ENCODE data around the gene CD40LG. TPM values are rescaled to one million over a fixed set of nuclear protein-coding genes. Genes with fewer than 3 reads are reported as not detected.

The CD40LG gene
- total RNA-seq, 6 donors from 2014 or later: 0.60 to 1.1 (median 0.70) TPM; not detected in 2

- Histone ChIP-seq H3K27ac (no peak overlapping the region), H3K4me3 (no peak overlapping the region), H3K4me1 (no peaks in the 10 kb centered on the region), H3K36me3 (peaks cover 0 to 54% (median 4%) of the 10 kb centered on the region in 4 donors), H3K9me3 (peaks cover 0 to 7% (median 0%) of the 10 kb centered on the region in 4 donors), H3K27me3 (no peaks in the 10 kb centered on the region)
- TF ChIP-seq EP300 (IDR thresholded peaks at IDR 0.05) (no peak), POLR2A (IDR thresholded peaks at IDR 0.05) (no peak)
- TF ChIP-seq, protein P1, sequence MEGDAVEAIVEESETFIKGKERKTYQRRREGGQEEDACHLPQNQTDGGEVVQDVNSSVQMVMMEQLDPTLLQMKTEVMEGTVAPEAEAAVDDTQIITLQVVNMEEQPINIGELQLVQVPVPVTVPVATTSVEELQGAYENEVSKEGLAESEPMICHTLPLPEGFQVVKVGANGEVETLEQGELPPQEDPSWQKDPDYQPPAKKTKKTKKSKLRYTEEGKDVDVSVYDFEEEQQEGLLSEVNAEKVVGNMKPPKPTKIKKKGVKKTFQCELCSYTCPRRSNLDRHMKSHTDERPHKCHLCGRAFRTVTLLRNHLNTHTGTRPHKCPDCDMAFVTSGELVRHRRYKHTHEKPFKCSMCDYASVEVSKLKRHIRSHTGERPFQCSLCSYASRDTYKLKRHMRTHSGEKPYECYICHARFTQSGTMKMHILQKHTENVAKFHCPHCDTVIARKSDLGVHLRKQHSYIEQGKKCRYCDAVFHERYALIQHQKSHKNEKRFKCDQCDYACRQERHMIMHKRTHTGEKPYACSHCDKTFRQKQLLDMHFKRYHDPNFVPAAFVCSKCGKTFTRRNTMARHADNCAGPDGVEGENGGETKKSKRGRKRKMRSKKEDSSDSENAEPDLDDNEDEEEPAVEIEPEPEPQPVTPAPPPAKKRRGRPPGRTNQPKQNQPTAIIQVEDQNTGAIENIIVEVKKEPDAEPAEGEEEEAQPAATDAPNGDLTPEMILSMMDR (IDR thresholded peaks at IDR 0.05): no peak
- no peak for ATAC-seq (ENCODE audit: low FRiP score in 2 of 2)
- no peak for DNase-seq
- 80 to 94% methylated on average over 10 of the region's 10 CpGs for WGBS, 2 donors
Measured at GRCh38 chrX:136667446-136668168, 19.6 kb downstream of the CD40LG start.

DNA sequence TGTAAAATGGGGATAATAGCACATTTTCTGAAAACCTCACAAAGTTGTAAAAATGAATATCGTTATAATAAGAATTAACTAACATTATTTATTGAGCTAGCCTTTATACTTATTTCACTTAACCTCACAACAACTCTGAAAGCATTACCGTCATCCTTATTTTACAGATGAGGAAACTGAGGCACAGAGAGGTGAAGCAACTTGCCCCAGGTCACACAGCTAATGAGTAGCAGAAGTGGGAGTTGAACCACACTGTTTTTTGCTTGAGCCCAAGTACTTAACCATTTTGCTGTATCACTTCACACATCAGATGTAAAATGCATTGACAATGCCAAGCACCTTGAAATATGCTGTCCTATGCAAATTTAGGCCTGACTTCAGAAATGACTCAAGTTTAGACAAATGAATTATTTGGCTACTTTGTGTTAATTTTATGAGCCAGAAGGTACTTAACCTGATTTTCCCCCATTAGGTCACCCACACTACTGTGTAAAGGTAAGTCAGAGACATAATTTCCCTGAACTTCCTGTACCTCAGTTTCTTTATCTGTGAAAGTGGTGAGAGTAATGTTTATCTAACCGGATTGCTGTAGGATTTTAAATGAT is 23.1 kb downstream of the CD40LG start:
- Histone ChIP-seq H3K27ac (no peak overlapping the region), H3K4me3 (no peak overlapping the region), H3K9me3 (no peaks in the 10 kb centered on the region), H3K27me3 (no peaks in the 10 kb centered on the region), H3K4me1 (no peaks in the 10 kb centered on the region), H3K36me3 (peaks cover 0 to 64% (median 3%) of the 10 kb centered on the region in 4 donors)
- TF ChIP-seq EP300 (IDR thresholded peaks at IDR 0.05): no peak
- TF ChIP-seq POLR2AphosphoS5 (IDR thresholded peaks at IDR 0.05): no peak
- TF ChIP-seq POLR2A (IDR thresholded peaks at IDR 0.05): no peak
- TF ChIP-seq, protein P1 (IDR thresholded peaks at IDR 0.05): no peak
- 67 to 92% methylated on average over 3 of the region's 3 CpGs for WGBS, 2 donors
- no peak for DNase-seq
- ATAC-seq (ENCODE audit: low FRiP score in 2 of 2): no peak

- 62 to 69% methylated on average over 5 of the region's 5 CpGs for WGBS, 2 donors
- TF ChIP-seq EP300 (IDR thresholded peaks at IDR 0.05) (no peak), POLR2AphosphoS5 (IDR thresholded peaks at IDR 0.05) (no peak), POLR2A (IDR thresholded peaks at IDR 0.05) (no peak)
- TF ChIP-seq, protein P1 (IDR thresholded peaks at IDR 0.05): no peak
- Histone ChIP-seq H3K36me3 (peaks cover 0 to 47% (median 0%) of the 10 kb centered on the region in 4 donors), H3K4me3 (no peak overlapping the region), H3K9me3 (no peaks in the 10 kb centered on the region), H3K27me3 (no peaks in the 10 kb centered on the region), H3K27ac (no peak overlapping the region), H3K4me1 (no peaks in the 10 kb centered on the region)
- ATAC-seq (ENCODE audit: low FRiP score in 2 of 2): no peak
- no peak for DNase-seq
Measured at GRCh38 chrX:136674270-136674985, 26.5 kb downstream of the CD40LG start.

GRCh38 chrX:136679531-136679930 is 31.6 kb downstream of the CD40LG start:
- Histone ChIP-seq H3K9me3 (no peaks in the 10 kb centered on the region), H3K36me3 (peaks cover 0 to 64% (median 0%) of the 10 kb centered on the region in 4 donors), H3K27me3 (no peaks in the 10 kb centered on the region), H3K4me1 (no peaks in the 10 kb centered on the region), H3K4me3 (no peak overlapping the region), H3K27ac (no peak overlapping the region)
- no peak for ATAC-seq (ENCODE audit: low FRiP score in 2 of 2)
- TF ChIP-seq, protein P1 (IDR thresholded peaks at IDR 0.05): no peak
- TF ChIP-seq EP300 (IDR thresholded peaks at IDR 0.05): no peak
- no peak for TF ChIP-seq POLR2A (IDR thresholded peaks at IDR 0.05)
- no peak for TF ChIP-seq POLR2AphosphoS5 (IDR thresholded peaks at IDR 0.05)
- 58 to 71% methylated on average over 3 to 6 of the region's 6 CpGs for WGBS, 2 donors
- no peak for DNase-seq
